Omental fat pad (tissue), 4 donors: ENCODE data around the gene GJD3. TPM values are rescaled to one million over a fixed set of nuclear protein-coding genes. Genes with fewer than 3 reads are reported as not detected.
A peak's percentile ranks its signal among the peaks of the same experiment; 100 is the strongest.

ENCODE experiments used
- ATAC-seq: fragments of 150-250 bp; one replicate; pipeline ENCODE4 v1.9.1; 2016; ENCODE audit warnings: mild to moderate bottlenecking, moderate library complexity; ENCODE audit not compliant: low FRiP score
- DNase-seq: peaks from one replicate; pipeline ENCODE4 v3.0.0-alpha.2; 2019; ENCODE audit warnings: low spot score
- total RNA-seq, 4 donors: library from RNA; depleted of rRNA; stranded (reverse); fragments of >200 nt; gene quantifications; one replicate each; pipeline ENCODE4 v1.1.0, GENCODE V29; 2016
- TF ChIP-seq, protein P1 (sequence below), 3 donors: fragments of 450-650 bp; IDR thresholded peaks; one replicate each; pipeline ENCODE4 v1.5.1; 2016 to 2017; ENCODE audit warnings: antibody characterized with exemption in 3 of 3, mild to moderate bottlenecking in 3 of 3, moderate library complexity in 2 of 3

GJD3 gene
- total RNA-seq, 4 donors from 2014 or later = 0.60 to 2.0 TPM; not detected in 2

DNA sequence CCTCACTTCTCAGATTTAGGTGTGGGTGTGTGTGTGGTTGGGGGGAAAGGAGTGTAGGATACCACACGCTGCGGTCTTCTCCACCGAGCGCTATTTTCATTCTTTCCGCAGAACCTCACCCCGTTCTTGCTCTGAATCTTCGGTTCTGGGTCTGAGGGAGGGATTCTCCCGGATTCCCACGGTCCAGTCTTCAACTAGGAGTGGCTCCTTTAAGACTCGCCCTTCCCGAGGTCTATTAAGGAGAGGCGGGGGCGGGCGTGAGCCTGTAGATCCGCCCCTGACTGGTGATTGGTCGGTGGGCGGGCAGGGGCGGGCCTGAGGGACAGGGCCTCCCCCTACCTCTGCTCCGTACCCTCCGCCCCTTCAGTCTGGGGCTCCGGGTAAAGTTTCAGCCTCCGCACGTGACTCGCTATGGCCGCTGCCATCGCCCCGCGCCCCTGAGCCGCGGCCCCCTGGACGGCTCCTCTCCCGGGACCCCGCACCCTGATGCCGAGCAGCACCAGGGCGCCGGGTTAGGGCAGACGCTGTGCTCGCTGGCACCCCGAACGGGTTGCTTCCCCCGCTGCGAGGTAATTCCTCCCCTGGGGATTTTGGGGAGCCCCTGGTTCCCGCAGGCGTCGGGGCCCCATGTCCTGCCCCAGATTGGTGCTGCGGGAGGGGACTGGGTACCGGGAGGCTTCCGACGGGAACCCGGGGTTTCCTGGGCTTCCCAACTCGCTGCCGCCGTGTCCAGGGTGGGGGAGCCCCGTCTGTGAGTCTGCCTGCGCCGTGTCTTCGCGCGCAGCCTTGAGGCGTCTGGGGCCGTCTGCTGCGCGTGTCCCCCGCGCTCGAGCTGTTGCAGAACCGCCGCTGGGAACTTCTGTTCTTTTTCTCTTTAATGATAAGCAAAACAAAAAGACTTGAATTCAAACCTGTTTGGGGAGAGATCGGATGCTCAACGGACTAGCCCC is 46.4 kb downstream of the GJD3 start:
- DNase-seq (peak; percentile 90), ATAC-seq (peak; percentile 84)
- TF ChIP-seq, protein P1, sequence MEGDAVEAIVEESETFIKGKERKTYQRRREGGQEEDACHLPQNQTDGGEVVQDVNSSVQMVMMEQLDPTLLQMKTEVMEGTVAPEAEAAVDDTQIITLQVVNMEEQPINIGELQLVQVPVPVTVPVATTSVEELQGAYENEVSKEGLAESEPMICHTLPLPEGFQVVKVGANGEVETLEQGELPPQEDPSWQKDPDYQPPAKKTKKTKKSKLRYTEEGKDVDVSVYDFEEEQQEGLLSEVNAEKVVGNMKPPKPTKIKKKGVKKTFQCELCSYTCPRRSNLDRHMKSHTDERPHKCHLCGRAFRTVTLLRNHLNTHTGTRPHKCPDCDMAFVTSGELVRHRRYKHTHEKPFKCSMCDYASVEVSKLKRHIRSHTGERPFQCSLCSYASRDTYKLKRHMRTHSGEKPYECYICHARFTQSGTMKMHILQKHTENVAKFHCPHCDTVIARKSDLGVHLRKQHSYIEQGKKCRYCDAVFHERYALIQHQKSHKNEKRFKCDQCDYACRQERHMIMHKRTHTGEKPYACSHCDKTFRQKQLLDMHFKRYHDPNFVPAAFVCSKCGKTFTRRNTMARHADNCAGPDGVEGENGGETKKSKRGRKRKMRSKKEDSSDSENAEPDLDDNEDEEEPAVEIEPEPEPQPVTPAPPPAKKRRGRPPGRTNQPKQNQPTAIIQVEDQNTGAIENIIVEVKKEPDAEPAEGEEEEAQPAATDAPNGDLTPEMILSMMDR (IDR thresholded peaks at IDR 0.05) = no peak

DNA sequence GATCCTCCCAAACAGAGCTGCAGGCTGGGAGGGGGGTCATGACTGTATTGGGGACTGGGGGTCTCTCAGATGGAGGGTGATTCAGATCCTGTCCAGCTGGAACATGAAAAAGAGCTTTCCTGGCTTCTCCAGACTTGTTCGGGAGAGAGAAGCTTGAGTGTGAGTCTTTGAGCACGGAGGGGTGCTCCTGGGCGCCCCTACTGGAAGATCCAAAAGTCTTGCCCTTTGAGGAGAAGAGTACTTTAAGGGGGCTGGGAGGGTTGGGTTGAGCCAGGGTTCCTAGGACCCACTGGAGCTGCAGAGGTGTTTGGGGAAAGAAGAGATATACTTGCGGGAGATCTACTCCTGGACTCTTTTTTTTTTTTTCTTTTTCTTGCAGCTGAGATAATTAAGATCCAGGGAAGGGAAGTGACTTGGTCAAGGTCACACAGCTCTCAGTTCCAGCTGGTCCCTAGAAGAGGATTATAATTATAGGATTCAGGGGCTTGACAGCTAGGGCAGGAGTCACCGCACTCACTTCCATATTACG is 47.1 kb downstream of the GJD3 start:
- ATAC-seq = no peak
- DNase-seq = peak; percentile 29

DNA sequence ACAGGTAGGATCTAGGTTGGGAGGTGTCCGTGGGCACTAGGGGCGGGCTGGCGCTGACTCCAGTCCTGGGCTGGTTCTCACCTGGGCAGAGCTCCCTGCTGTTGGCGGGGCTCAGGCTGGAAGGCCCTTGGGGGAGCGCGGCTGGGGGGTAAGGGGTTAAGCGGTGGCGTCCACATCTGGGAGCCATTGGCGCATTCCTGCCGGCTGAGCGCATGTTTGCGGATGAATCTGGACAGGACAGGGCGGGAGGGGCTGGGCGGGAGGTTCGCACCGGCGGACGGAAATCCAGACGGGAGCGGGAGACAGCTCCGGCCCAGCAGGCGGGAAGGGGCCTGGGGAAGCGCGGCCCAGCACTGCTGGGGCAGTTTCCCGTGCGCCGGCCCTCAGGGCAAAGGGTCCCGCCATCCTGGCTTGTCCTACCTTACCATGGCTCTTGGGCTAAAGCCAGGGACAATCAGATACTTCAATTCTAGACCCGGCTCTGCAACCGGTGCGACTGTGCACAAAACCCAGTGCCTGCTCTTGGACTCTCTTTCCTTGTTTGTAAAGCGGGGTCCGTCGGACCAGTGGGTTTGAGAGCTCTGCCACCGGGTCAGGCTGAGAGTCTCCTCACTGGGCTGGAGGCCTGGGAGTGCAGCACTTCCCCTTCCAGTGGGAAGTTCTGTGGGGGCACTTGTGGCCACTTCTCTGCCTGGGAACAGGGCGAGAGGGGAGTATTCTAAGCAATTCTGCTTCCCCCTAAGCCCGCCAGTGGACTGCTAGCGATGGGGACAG is 47.8 kb downstream of the GJD3 start:
- TF ChIP-seq, protein P1 (IDR thresholded peaks at IDR 0.05) = no peak
- no peak for ATAC-seq
- peak; percentile 23 for DNase-seq

More for the DNA sequence above, 47.1 kb downstream of the GJD3 start:
- TF ChIP-seq, protein P1 (IDR thresholded peaks at IDR 0.05) = no peak

GRCh38 chr17:40315678-40316570 is 48.6 kb downstream of the GJD3 start:
- TF ChIP-seq, protein P1 (IDR thresholded peaks at IDR 0.05) = no peak

DNA sequence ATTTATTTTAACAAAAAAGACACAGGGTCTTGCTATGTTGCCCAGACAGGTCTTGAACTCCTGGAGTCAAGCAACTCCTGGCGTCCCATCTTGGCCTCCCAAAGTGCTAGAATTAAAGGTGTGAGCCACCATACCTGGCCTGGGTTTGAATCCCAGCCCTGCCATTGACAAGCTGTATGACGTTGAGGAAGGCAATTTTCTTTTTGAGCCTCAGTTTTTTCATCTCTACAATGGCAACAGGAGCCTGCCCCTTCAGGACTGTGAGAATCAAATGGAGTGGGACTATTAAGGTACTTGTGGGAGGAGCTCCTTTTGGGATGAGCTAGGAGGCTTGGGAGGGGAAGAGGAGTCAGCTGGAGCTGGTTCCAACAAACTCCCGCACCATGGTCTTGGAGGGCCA is 49.3 kb downstream of the GJD3 start:
- TF ChIP-seq, protein P1 (IDR thresholded peaks at IDR 0.05) = no peak
- ATAC-seq (no peak), DNase-seq (no peak)

More at GRCh38 chr17:40315678-40316570, 48.6 kb downstream of the GJD3 start:
- ATAC-seq (no peak), DNase-seq (peak; percentile 21)

- TF ChIP-seq, protein P1 (IDR thresholded peaks at IDR 0.05) = no peak
- ATAC-seq = peak; percentile 30
- DNase-seq = peak; percentile 93
Observed at GRCh38 chr17:40314584-40314956, 50.0 kb downstream of the GJD3 start.
